HepG2 (cell line): Measurements from ENCODE around the gene AGO4. TPM values are rescaled to one million over a fixed set of nuclear protein-coding genes. Genes with fewer than 3 reads are reported as not detected.

Experiments
- EED ChIP-seq: sonication (generic); formaldehyde crosslinking; IDR thresholded peaks from 2 replicates; pipeline ENCODE4 v1.5.0; 2020; ENCODE audit warnings: mild to moderate bottlenecking, missing genetic modification reagents
- HNRNPLL ChIP-seq: fragments of 200-400 bp; formaldehyde crosslinking; IDR thresholded peaks from 2 replicates; pipeline ENCODE4 v1.6.1; 2017; ENCODE audit warnings: mild to moderate bottlenecking, low read depth, low read length; ENCODE audit not compliant: poor library complexity, severe bottlenecking
- KLF12 ChIP-seq: sonication (generic); formaldehyde crosslinking; IDR thresholded peaks from 2 replicates; pipeline ENCODE4 v1.4.0; 2020; ENCODE audit warnings: missing genetic modification reagents, borderline replicate concordance
- MAFF ChIP-seq: IDR thresholded peaks from 2 replicates; pipeline ENCODE4 v1.6.1; 2011; ENCODE audit warnings: low read depth, low read length, improper control_type of control experiment
- NR2F2 ChIP-seq: IDR thresholded peaks from 2 replicates; pipeline ENCODE4 v1.6.1; 2012; ENCODE audit warnings: low read depth, inconsistent platforms, borderline replicate concordance
- PATZ1 ChIP-seq: sonication (generic); formaldehyde crosslinking; IDR thresholded peaks from 2 replicates; pipeline ENCODE4 v1.4.0; 2020; ENCODE audit warnings: missing genetic modification reagents
- RFXANK ChIP-seq: IDR thresholded peaks from 2 replicates; pipeline ENCODE4 v1.6.1; 2016
- SRF ChIP-seq: IDR thresholded peaks from 2 replicates; pipeline ENCODE4 v1.6.1; 2011; ENCODE audit warnings: mild to moderate bottlenecking, low read depth, low read length, moderate library complexity
- ZBTB21 ChIP-seq: sonication (generic); formaldehyde crosslinking; IDR thresholded peaks from 2 replicates; pipeline ENCODE4 v1.4.0; 2020; ENCODE audit warnings: missing genetic modification reagents
- ZNF235 ChIP-seq: sonication (generic); formaldehyde crosslinking; IDR thresholded peaks from 2 replicates; pipeline ENCODE4 v1.8.1; 2023; ENCODE audit warnings: mild to moderate bottlenecking, missing genetic modification reagents, borderline replicate concordance
- ZNF567 ChIP-seq: sonication (generic); formaldehyde crosslinking; IDR thresholded peaks from 2 replicates; pipeline ENCODE4 v1.8.1; 2023; ENCODE audit warnings: mild to moderate bottlenecking, missing genetic modification reagents, borderline replicate concordance
- ZNF629 ChIP-seq: sonication (generic); formaldehyde crosslinking; conservative IDR thresholded peaks from 2 replicates; pipeline ENCODE4 v1.5.0; 2020; ENCODE audit warnings: missing genetic modification reagents
- ZNF672 ChIP-seq: sonication (generic); formaldehyde crosslinking; IDR thresholded peaks from 2 replicates; pipeline ENCODE4 v1.8.1; 2022; ENCODE audit warnings: missing genetic modification reagents
- ZNF724P ChIP-seq: sonication (generic); formaldehyde crosslinking; IDR thresholded peaks from 2 replicates; pipeline ENCODE4 v1.8.0; 2022; ENCODE audit warnings: missing genetic modification reagents, borderline replicate concordance
- ZNF781 ChIP-seq: sonication (generic); formaldehyde crosslinking; IDR thresholded peaks from 2 replicates; pipeline ENCODE4 v1.5.1; 2020; ENCODE audit warnings: borderline replicate concordance, mild to moderate bottlenecking, missing genetic modification reagents; ENCODE audit errors: not compliant biosample characterization
- ZSCAN22 ChIP-seq: sonication (generic); formaldehyde crosslinking; IDR thresholded peaks from 2 replicates; pipeline ENCODE4 v1.4.0; 2020; ENCODE audit warnings: mild to moderate bottlenecking, missing genetic modification reagents
- ZSCAN9 ChIP-seq: IDR thresholded peaks from 2 replicates; pipeline ENCODE4 v1.6.1; 2016; ENCODE audit warnings: borderline replicate concordance
- polyA plus RNA-seq, 8 experiments: library from polyadenylated mRNA; depleted of rRNA in 3 of 8; stranded (reverse) in 7 of 8; unstranded in 1 of 8; fragments of >200 nt; fragmentation: Illumina TruSeq in 4 of 8; extraction: Trizol in 4 of 8; gene quantifications; 2 replicates each; pipeline versions ENCODE4 v1.2.1 to v1.2.3, GENCODE V29; 2011 to 2016; ENCODE audit warnings: low read depth in 4 of 8, missing spikeins in 1 of 8, mixed read lengths in 1 of 8; ENCODE audit not compliant: insufficient read depth in 1 of 8
- total RNA-seq, 5 experiments: library from RNA; depleted of rRNA; stranded (reverse); fragments of >200 nt; fragmentation: Illumina TruSeq; extraction: Trizol; gene quantifications; 2 replicates each; pipeline ENCODE4 v1.2.3, GENCODE V29; 2016; ENCODE audit warnings: low read depth in 1 of 5
- TF ChIP-seq, protein P1 (sequence below): sonication (generic); formaldehyde crosslinking; IDR thresholded peaks from 2 replicates; pipeline ENCODE4 v1.5.1; 2020; ENCODE audit warnings: missing genetic modification reagents, mild to moderate bottlenecking, borderline replicate concordance
- TF ChIP-seq, protein P2 (sequence below): sonication (generic); formaldehyde crosslinking; IDR thresholded peaks from 2 replicates; pipeline ENCODE4 v1.5.1; 2020; ENCODE audit warnings: mild to moderate bottlenecking, moderate library complexity, missing genetic modification reagents
- TF ChIP-seq, protein P3 (sequence below): sonication (generic); formaldehyde crosslinking; IDR thresholded peaks from 2 replicates; pipeline ENCODE4 v1.4.0; 2020; ENCODE audit warnings: missing genetic modification reagents, borderline replicate concordance
- TF ChIP-seq, protein P4 (sequence below): IDR thresholded peaks from 2 replicates; pipeline ENCODE4 v1.6.1; 2016; ENCODE audit warnings: mild to moderate bottlenecking

AGO4 gene
- total and polyA plus RNA-seq, 2 of the 13 experiments (the other 11 are each of a cell fraction or from before 2014, with no cell fraction given): 6.0 to 13.8 TPM

- TF ChIP-seq, protein P1, sequence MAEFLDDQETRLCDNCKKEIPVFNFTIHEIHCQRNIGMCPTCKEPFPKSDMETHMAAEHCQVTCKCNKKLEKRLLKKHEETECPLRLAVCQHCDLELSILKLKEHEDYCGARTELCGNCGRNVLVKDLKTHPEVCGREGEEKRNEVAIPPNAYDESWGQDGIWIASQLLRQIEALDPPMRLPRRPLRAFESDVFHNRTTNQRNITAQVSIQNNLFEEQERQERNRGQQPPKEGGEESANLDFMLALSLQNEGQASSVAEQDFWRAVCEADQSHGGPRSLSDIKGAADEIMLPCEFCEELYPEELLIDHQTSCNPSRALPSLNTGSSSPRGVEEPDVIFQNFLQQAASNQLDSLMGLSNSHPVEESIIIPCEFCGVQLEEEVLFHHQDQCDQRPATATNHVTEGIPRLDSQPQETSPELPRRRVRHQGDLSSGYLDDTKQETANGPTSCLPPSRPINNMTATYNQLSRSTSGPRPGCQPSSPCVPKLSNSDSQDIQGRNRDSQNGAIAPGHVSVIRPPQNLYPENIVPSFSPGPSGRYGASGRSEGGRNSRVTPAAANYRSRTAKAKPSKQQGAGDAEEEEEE (CRISPR knock-in tag): no peak
- TF ChIP-seq, protein P2, sequence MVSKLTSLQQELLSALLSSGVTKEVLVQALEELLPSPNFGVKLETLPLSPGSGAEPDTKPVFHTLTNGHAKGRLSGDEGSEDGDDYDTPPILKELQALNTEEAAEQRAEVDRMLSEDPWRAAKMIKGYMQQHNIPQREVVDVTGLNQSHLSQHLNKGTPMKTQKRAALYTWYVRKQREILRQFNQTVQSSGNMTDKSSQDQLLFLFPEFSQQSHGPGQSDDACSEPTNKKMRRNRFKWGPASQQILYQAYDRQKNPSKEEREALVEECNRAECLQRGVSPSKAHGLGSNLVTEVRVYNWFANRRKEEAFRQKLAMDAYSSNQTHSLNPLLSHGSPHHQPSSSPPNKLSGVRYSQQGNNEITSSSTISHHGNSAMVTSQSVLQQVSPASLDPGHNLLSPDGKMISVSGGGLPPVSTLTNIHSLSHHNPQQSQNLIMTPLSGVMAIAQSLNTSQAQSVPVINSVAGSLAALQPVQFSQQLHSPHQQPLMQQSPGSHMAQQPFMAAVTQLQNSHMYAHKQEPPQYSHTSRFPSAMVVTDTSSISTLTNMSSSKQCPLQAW: peak; percentile 72; the same call in 1 of the 2 replicates
- no peak for TF ChIP-seq ZNF672 (CRISPR knock-in tag)
- no peak for TF ChIP-seq ZNF629 (CRISPR knock-in tag)
- peak; percentile 64 for TF ChIP-seq ZNF781
- no peak for TF ChIP-seq NR2F2
- 0 out of 2 replicates have a peak, but pooled peaks have one; percentile 45 for TF ChIP-seq ZNF235 (CRISPR knock-in tag)
- TF ChIP-seq ZNF724P (CRISPR knock-in tag): no peak
- TF ChIP-seq, protein P3, sequence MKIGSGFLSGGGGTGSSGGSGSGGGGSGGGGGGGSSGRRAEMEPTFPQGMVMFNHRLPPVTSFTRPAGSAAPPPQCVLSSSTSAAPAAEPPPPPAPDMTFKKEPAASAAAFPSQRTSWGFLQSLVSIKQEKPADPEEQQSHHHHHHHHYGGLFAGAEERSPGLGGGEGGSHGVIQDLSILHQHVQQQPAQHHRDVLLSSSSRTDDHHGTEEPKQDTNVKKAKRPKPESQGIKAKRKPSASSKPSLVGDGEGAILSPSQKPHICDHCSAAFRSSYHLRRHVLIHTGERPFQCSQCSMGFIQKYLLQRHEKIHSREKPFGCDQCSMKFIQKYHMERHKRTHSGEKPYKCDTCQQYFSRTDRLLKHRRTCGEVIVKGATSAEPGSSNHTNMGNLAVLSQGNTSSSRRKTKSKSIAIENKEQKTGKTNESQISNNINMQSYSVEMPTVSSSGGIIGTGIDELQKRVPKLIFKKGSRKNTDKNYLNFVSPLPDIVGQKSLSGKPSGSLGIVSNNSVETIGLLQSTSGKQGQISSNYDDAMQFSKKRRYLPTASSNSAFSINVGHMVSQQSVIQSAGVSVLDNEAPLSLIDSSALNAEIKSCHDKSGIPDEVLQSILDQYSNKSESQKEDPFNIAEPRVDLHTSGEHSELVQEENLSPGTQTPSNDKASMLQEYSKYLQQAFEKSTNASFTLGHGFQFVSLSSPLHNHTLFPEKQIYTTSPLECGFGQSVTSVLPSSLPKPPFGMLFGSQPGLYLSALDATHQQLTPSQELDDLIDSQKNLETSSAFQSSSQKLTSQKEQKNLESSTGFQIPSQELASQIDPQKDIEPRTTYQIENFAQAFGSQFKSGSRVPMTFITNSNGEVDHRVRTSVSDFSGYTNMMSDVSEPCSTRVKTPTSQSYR (CRISPR knock-in tag): no peak; the same call in 1 of the 2 replicates
- no peak for TF ChIP-seq RFXANK (CRISPR knock-in tag)
- TF ChIP-seq, protein P4, sequence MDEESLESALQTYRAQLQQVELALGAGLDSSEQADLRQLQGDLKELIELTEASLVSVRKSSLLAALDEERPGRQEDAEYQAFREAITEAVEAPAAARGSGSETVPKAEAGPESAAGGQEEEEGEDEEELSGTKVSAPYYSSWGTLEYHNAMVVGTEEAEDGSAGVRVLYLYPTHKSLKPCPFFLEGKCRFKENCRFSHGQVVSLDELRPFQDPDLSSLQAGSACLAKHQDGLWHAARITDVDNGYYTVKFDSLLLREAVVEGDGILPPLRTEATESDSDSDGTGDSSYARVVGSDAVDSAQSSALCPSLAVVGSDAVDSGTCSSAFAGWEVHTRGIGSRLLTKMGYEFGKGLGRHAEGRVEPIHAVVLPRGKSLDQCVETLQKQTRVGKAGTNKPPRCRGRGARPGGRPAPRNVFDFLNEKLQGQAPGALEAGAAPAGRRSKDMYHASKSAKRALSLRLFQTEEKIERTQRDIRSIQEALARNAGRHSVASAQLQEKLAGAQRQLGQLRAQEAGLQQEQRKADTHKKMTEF (CRISPR knock-in tag): no peak
- no peak for TF ChIP-seq ZBTB21 (CRISPR knock-in tag)
- no peak for TF ChIP-seq MAFF
- TF ChIP-seq PATZ1 (CRISPR knock-in tag): peak; percentile 84
- no peak for TF ChIP-seq EED (CRISPR knock-in tag)
- peak; percentile 81 for TF ChIP-seq HNRNPLL
- no peak for TF ChIP-seq ZSCAN22 (CRISPR knock-in tag)
- peak; percentile 40; the same call in 1 of the 2 replicates for TF ChIP-seq ZSCAN9 (CRISPR knock-in tag)
- no peak for TF ChIP-seq ZNF567 (CRISPR knock-in tag)
- no peak for TF ChIP-seq SRF
- no peak; the same call in 1 of the 2 replicates for TF ChIP-seq KLF12 (CRISPR knock-in tag)
Observed at GRCh38 chr1:35769188-35769758, 38.5 kb upstream of the AGO4 start (continued).
